Keratinocyte (primary cell): ENCODE data around the gene TSPAN4. TPM values are rescaled to one million over a fixed set of nuclear protein-coding genes. Genes with fewer than 3 reads are reported as not detected.

ENCODE experiments used
- DNase-seq: peaks from one replicate; pipeline ENCODE4 v3.0.0-alpha.2; 2011; ENCODE audit warnings: low read depth, missing footprints, low spot score
- FAIRE-seq: peaks from 2 replicates; lab custom pipeline; 2011; peaks lifted over from hg19 to GRCh38; lab: Jason Lieb, UNC
- H2AFZ ChIP-seq: 2 replicates; pipeline ENCODE4 v1.6.0; 2012; ENCODE audit warnings: low read length, control low read depth, inconsistent platforms; ENCODE audit not compliant: control insufficient read depth
- H3K27ac ChIP-seq: 2 replicates; pipeline ENCODE4 v1.5.1; 2011; ENCODE audit warnings: low read length; ENCODE audit not compliant: control insufficient read depth, insufficient read depth
- H3K27me3 ChIP-seq: 3 replicates; pipeline ENCODE4 v1.6.0; 2011; ENCODE audit warnings: low read length; ENCODE audit not compliant: control insufficient read depth, insufficient read depth; ENCODE audit errors: extremely low read depth
- H3K36me3 ChIP-seq, 2 experiments: 2 replicates in 1 of 2; 3 replicates in 1 of 2; pipeline ENCODE4 v1.5.1; 2011; ENCODE audit warnings: low read length in 2 of 2, mild to moderate bottlenecking in 1 of 2; ENCODE audit not compliant: control insufficient read depth in 2 of 2, insufficient read depth in 2 of 2; ENCODE audit errors: extremely low read depth in 1 of 2
- H3K4me1 ChIP-seq: 3 replicates; pipeline ENCODE4 v1.5.1; 2011; ENCODE audit warnings: low read length; ENCODE audit not compliant: control insufficient read depth, insufficient read depth; ENCODE audit errors: extremely low read depth
- H3K4me2 ChIP-seq: 3 replicates; pipeline ENCODE4 v1.6.0; 2011; ENCODE audit warnings: low read depth, low read length; ENCODE audit not compliant: control insufficient read depth, insufficient read depth; ENCODE audit errors: extremely low read depth
- H3K4me3 ChIP-seq, 3 experiments: fragments of 200-600 bp in 1 of 3; sonication (generic) in 1 of 3; 2 replicates in 2 of 3; 3 replicates in 1 of 3; pipeline ENCODE4 v1.5.1; 2011 to 2016; ENCODE audit warnings: low read length in 3 of 3, mild to moderate bottlenecking in 3 of 3, control low read depth in 2 of 3, inconsistent platforms in 1 of 3, low read depth in 1 of 3, mixed read lengths in 1 of 3, mixed run types in 1 of 3, moderate library complexity in 1 of 3; ENCODE audit not compliant: control insufficient read depth in 2 of 3, insufficient read depth in 2 of 3; ENCODE audit errors: extremely low read depth in 1 of 3
- H3K79me2 ChIP-seq: 2 replicates; pipeline ENCODE4 v1.6.0; 2012; ENCODE audit warnings: low read length; ENCODE audit not compliant: control insufficient read depth, insufficient read depth
- H3K9ac ChIP-seq: 3 replicates; pipeline ENCODE4 v1.6.0; 2011; ENCODE audit warnings: low read length; ENCODE audit not compliant: control insufficient read depth, insufficient read depth; ENCODE audit errors: extremely low read depth
- H3K9me1 ChIP-seq: 3 replicates; pipeline ENCODE4 v1.6.0; 2011; ENCODE audit warnings: low read length; ENCODE audit not compliant: control insufficient read depth, insufficient read depth; ENCODE audit errors: extremely low read depth
- H3K9me3 ChIP-seq: 2 replicates; pipeline ENCODE4 v1.5.1; 2012; ENCODE audit warnings: low read depth, low read length; ENCODE audit not compliant: control insufficient read depth
- H4K20me1 ChIP-seq: 3 replicates; pipeline ENCODE4 v1.6.0; 2011; ENCODE audit warnings: low read length; ENCODE audit not compliant: control insufficient read depth, insufficient read depth; ENCODE audit errors: extremely low read depth
- EZH2 ChIP-seq: IDR thresholded peaks from one replicate; pipeline ENCODE4 v1.6.1; 2012; ENCODE audit warnings: inconsistent platforms, mild to moderate bottlenecking, low read length, moderate library complexity
- dilution Hi-C: fragments of 300-500 bp; cut with MboI; formaldehyde crosslinking; loops from one replicate; pipeline ENCODE4 v1.7.0; 2020; ENCODE audit warnings: low sequenced_read_pairs; ENCODE audit not compliant: extremely low pct_ligation_motif_present
- polyA plus RNA-seq, 5 experiments: library from polyadenylated mRNA; depleted of rRNA in 3 of 5; stranded (reverse) in 3 of 5; stranded (forward) in 1 of 5; unstranded in 1 of 5; fragments of >200 nt; gene quantifications; 1 replicate in 1 of 5; 2 replicates in 3 of 5; 3 replicates in 1 of 5; pipeline versions ENCODE4 v1.2.1 to v1.2.3, GENCODE V29; 2011 to 2012; ENCODE audit warnings: missing spikeins in 2 of 5, low read depth in 1 of 5, low replicate concordance in 1 of 5
- TF ChIP-seq, protein P1 (sequence below), 3 experiments: IDR thresholded peaks in 1 of 3; conservative IDR thresholded peaks in 1 of 3; optimal IDR thresholded peaks in 1 of 3; 2 replicates in 2 of 3; 3 replicates in 1 of 3; pipeline versions ENCODE3 to v1.5.1; 2011; ENCODE audit warnings: low read length in 3 of 3, mild to moderate bottlenecking in 3 of 3, moderate library complexity in 2 of 3, control low read depth in 1 of 3, inconsistent platforms in 1 of 3; ENCODE audit not compliant: insufficient read depth in 2 of 3; ENCODE audit errors: extremely low read depth in 1 of 3

The TSPAN4 gene
- polyA plus RNA-seq, 1 donor (not counting 4 experiments of a cell fraction or from before 2014, with no cell fraction given): 42.1 TPM

DNA sequence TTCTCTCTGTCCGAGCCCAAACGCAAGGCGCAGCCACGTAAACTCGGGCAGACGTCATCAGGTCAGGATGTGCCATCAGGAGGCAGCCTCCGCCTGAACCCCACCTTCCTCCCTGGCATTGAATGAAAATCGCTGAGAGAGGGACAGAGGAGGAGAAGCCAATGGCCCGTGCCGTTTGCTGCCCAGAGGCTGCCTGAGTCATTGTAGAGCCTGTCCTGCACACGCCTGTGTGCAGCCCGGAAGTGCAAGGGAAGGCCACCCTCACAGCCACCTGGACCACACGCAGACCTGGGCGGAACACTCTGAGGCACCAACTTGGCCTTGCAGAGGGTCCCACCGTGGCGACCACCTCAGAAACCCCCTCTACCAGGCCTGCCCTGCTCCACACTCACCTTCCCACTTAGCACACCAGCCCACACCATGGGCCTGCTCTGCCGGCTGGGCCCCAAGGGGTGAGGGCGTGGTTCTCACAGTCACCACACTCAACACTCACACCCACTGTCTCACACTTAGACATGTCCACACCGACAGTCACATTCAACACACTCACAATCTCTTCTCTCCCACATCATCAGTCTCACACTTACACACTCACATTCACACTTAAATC lies 58.9 kb downstream of the TSPAN4 start:
- Histone ChIP-seq H3K9me1 (no peaks in the 10 kb centered on the region), H3K36me3 (peaks cover 27 to 31% of the 10 kb centered on the region in 2 experiments), H3K4me3 (no peak overlapping the region), H3K27me3 (no peaks in the 10 kb centered on the region), H3K79me2 (no peaks in the 10 kb centered on the region), H2AFZ (no peak overlapping the region), H3K4me1 (no peaks in the 10 kb centered on the region), H3K9ac (no peak overlapping the region), H4K20me1 (peaks cover 3% of the 10 kb centered on the region), H3K9me3 (no peaks in the 10 kb centered on the region), H3K4me2 (no peak overlapping the region), H3K27ac (no peak overlapping the region)
- FAIRE-seq: no peak
- DNase-seq: no peak
- no peak for TF ChIP-seq EZH2
- TF ChIP-seq, protein P1, sequence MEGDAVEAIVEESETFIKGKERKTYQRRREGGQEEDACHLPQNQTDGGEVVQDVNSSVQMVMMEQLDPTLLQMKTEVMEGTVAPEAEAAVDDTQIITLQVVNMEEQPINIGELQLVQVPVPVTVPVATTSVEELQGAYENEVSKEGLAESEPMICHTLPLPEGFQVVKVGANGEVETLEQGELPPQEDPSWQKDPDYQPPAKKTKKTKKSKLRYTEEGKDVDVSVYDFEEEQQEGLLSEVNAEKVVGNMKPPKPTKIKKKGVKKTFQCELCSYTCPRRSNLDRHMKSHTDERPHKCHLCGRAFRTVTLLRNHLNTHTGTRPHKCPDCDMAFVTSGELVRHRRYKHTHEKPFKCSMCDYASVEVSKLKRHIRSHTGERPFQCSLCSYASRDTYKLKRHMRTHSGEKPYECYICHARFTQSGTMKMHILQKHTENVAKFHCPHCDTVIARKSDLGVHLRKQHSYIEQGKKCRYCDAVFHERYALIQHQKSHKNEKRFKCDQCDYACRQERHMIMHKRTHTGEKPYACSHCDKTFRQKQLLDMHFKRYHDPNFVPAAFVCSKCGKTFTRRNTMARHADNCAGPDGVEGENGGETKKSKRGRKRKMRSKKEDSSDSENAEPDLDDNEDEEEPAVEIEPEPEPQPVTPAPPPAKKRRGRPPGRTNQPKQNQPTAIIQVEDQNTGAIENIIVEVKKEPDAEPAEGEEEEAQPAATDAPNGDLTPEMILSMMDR (optimal IDR thresholded peaks at IDR 0.05 in 1 of 3, IDR thresholded peaks at IDR 0.05 in 1 of 3, conservative IDR thresholded peaks at IDR 0.05 in 1 of 3; ENCODE audit: extremely low read depth in 1 of 3, insufficient read depth in 2 of 3, low read length in 3 of 3): no peak
- dilution Hi-C loops: no loop called here

DNA sequence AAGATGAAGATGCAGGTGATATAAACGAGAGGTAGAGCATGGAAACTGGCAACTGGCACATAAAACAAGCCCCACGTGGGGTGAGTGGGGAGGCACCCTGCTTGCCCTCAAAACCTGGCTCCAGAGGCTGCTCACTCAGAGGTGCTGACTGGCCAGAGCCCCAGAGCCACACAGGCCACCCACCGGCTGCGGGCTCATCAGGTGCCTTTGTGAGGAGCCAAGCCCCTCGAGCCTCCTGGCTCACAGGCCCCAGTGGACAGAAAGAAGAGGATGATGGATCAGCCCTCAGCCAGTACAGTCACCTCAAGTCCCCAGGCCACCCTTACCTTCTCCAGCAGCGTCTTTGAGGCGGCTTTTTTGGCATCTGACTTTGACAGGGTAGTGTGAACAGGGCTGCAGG lies 61.7 kb downstream of the TSPAN4 start:
- peaks cover 12% of the 10 kb centered on the region for H3K79me2 ChIP-seq
- peaks cover 2% of the 10 kb centered on the region for H3K4me1 ChIP-seq
- peaks cover 3% of the 10 kb centered on the region for H4K20me1 ChIP-seq
- dilution Hi-C loops: no loop called here
- H3K9me1 ChIP-seq: no peaks in the 10 kb centered on the region
- no peak for TF ChIP-seq EZH2
- DNase-seq: no peak
- peaks cover 24 to 31% of the 10 kb centered on the region in 2 experiments for H3K36me3 ChIP-seq
- FAIRE-seq: no peak
- H3K27me3 ChIP-seq: no peaks in the 10 kb centered on the region
- H3K4me3 ChIP-seq: no peak overlapping the region
- no peaks in the 10 kb centered on the region for H3K9me3 ChIP-seq
- no peak overlapping the region for H3K9ac ChIP-seq
- H2AFZ ChIP-seq: no peak overlapping the region
- no peak overlapping the region for H3K4me2 ChIP-seq
- H3K27ac ChIP-seq: no peak overlapping the region

DNA sequence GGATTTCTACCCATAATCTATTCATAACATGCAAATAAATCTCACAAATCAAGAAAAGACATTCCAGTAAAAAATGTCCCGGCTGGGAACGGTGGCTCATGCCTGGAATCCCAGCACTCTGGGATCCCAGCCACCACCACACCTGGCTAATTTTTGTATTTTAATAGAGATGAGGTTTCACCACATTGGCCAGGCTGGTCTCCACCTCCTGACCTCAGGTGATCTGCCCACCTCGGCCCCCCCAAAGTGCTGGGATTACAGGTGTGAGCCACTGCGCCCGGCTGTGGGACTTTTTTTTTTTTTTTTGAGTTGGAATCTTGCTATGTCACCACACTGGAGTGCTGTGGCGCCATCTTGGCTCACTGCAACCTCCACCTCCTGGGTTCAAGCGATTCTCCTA lies 63.3 kb downstream of the TSPAN4 start:
- TF ChIP-seq EZH2: no peak
- TF ChIP-seq, protein P1 (optimal IDR thresholded peaks at IDR 0.05 in 1 of 3, IDR thresholded peaks at IDR 0.05 in 1 of 3, conservative IDR thresholded peaks at IDR 0.05 in 1 of 3; ENCODE audit: extremely low read depth in 1 of 3, insufficient read depth in 2 of 3, low read length in 3 of 3): no peak
- dilution Hi-C loops: no loop called here
- H3K27me3 ChIP-seq: no peaks in the 10 kb centered on the region
- H3K36me3 ChIP-seq: peaks cover 13 to 23% of the 10 kb centered on the region in 2 experiments
- no peak for FAIRE-seq
- no peak overlapping the region for H3K4me2 ChIP-seq
- H3K9me1 ChIP-seq: no peaks in the 10 kb centered on the region
- no peak for DNase-seq
- H2AFZ ChIP-seq: no peak overlapping the region
- H3K9ac ChIP-seq: no peak overlapping the region
- H3K79me2 ChIP-seq: peaks cover 24% of the 10 kb centered on the region
- H3K4me3 ChIP-seq: no peak overlapping the region
- peaks cover 3% of the 10 kb centered on the region for H4K20me1 ChIP-seq
- peaks cover 8% of the 10 kb centered on the region for H3K4me1 ChIP-seq
- H3K27ac ChIP-seq: no peak overlapping the region
- H3K9me3 ChIP-seq: no peaks in the 10 kb centered on the region
